ENCODE measurements around the gene CEPT1. TPM values are rescaled to one million over a fixed set of nuclear protein-coding genes. Genes with fewer than 3 reads are reported as not detected.
A peak's percentile ranks its signal among the peaks of the same experiment; 100 is the strongest.
"Not testable (repeated sequence)": the region's sequence is repeated elsewhere in the genome, so short reads cannot be mapped to it uniquely, and the experiment has no call there.

Gene CEPT1
- total RNA-seq (15.9 and 21.7 TPM in 2 replicates), polyA plus RNA-seq (21.0 TPM in 2 replicates)

DNA sequence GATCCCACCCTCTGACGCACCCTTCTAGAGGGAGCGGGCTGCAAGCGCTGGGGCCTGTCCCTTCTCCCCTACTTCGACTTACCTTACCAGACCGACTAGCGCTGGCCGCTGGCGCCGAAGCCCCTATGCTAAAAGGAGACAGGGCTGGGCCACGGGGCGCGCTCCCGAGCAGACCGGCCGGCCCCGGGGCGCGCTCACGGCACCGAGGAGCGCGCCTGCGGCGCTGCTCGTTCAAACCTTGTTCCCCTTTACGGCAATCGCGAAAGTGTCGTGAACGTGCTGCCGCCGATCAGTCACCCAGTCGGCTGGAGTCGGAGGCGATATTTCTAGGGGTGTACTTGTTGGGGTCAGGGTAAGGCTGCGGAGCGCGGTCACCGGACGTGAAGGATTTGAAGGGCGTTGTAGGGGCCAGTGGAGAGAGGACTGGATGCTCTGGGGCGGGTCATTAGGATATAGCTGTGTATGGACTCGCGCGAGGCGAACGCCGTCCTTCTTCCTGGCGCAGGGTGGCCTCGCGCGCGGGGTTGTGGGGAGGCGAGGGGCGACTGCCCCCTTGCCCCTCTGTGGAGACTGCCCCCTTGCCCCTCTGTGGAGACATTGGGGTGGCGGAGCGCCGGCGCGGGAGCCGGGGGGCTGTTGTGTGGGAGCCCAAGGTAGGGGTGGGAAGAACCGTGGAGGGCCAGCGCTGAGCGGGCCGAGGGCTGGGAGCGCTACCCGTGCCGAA, at the start of gene CEPT1, which contains the start of gene DRAM2:
TSS of gene CEPT1 (plus strand) at position 268 of the 724 bp plus-strand sequence. CDS start 7,492 bp downstream, outside the sequence.
TSS of gene DRAM2 (minus strand) at position 138 of the 724 bp plus-strand sequence. CDS start 8,539 bp downstream, outside the sequence.
- peaks cover 11% of the 10 kb centered on the region for H3K4me1 ChIP-seq (ENCODE audit: low read depth)
- H3K36me3 ChIP-seq, result peaks cover 27% of the 10 kb centered on the region
- TF ChIP-seq CTCF (IDR thresholded peaks at IDR 0.05; ENCODE audit: low read depth, low read length), result no peak

GRCh38 chr1:111095421-111095820, 44.6 kb upstream of the CEPT1 start:
- not testable (repeated sequence) for H3K27me3 ChIP-seq; DNase-seq (ENCODE audit: low read depth in 1 of 2, low spot score in 1 of 2); H3K36me3 ChIP-seq; H3K4me3 ChIP-seq; H3K27ac ChIP-seq; H3K4me1 ChIP-seq (ENCODE audit: low read depth); H3K9me3 ChIP-seq (ENCODE audit: low read depth)

More for the DNA sequence above, at the start of gene CEPT1, which contains the start of gene DRAM2:
- DNase-seq (ENCODE audit: low read depth in 1 of 2, low spot score in 1 of 2), result peak; percentile 96 to 98
- Histone ChIP-seq H3K9me3 (ENCODE audit: low read depth) (no peaks in the 10 kb centered on the region), H3K27me3 (no peaks in the 10 kb centered on the region), H3K4me3 (peak within 1 kb of the TSS; percentile 64), H3K27ac (peak within 1 kb of the TSS; percentile 90)

- H3K27ac ChIP-seq, result no peak overlapping the region
- H3K36me3 ChIP-seq, result no peaks in the 10 kb centered on the region
- no peak for DNase-seq (ENCODE audit: low read depth in 1 of 2, low spot score in 1 of 2)
- no peak overlapping the region for H3K4me3 ChIP-seq
- TF ChIP-seq CTCF (IDR thresholded peaks at IDR 0.05; ENCODE audit: low read depth, low read length), result no peak
- no peaks in the 10 kb centered on the region for H3K27me3 ChIP-seq
- no peaks in the 10 kb centered on the region for H3K4me1 ChIP-seq (ENCODE audit: low read depth)
- no peaks in the 10 kb centered on the region for H3K9me3 ChIP-seq (ENCODE audit: low read depth)
Observed at GRCh38 chr1:111097356-111098099, 42.5 kb upstream of the CEPT1 start.

DNA sequence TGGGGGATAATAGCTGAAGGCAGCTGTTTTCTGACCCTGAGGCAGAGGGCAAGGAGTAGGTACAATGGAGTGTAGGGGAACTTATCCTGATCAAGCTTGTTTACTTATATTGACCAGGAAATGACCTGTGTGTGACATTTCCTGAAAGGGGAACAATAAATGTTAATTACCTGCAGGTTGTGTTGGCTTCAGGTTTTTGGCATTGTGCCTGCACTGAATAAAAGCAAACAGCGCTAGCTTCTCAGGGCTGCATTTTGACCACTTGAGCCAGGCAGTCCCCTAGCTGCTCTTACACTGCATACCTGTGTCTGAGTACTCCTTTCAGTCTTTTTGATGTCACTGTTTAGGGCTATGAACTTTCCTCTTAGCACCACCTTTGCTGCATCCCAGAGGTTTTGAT, 40.7 kb upstream of the CEPT1 start:
- Histone ChIP-seq H3K4me3 (no peak overlapping the region), H3K27ac (no peak overlapping the region), H3K36me3 (no peaks in the 10 kb centered on the region), H3K9me3 (ENCODE audit: low read depth) (no peaks in the 10 kb centered on the region), H3K27me3 (no peaks in the 10 kb centered on the region), H3K4me1 (ENCODE audit: low read depth) (no peaks in the 10 kb centered on the region)
- no peak for DNase-seq (ENCODE audit: low read depth in 1 of 2, low spot score in 1 of 2)
- no peak for TF ChIP-seq CTCF (IDR thresholded peaks at IDR 0.05; ENCODE audit: low read depth, low read length)

DNA sequence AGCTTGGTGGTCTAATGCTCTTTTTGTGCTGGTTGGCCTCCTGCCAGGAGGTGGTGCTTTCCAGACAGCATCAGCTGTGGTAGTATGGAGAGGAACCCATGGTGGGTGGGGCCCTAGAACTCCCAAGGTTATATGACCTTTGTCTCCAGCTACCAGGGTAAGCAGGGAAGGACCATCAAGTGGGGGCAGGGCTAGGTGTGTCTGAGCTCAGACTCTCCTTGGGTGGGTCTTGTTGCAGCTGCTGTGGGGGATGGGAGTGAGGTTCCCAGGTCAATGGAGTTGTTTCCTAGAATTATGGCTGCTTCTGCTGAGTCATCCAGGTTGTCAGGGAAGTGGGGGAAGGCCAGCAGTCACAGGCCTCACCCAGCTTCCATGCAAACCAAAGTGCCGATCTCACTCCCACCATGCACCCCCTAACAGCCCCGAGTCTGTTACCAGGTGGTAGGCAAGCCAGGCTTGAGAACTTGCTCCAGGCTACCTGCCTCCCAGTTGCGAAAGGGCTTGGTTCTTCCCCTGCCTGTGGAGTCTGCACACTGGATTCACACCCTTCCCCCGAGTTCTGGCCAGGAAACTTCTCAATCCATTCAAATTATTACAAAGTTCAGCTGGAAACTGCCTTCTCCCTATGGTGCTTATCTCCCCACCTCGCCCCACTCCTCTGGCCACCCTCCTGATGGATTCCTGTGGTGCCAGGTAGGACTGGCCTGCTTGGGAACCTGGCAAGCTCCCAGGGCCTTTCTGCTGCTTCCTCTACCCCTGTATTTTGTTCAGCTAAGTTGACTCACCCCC, 38.0 kb upstream of the CEPT1 start:
- H3K27me3 ChIP-seq, result no peaks in the 10 kb centered on the region
- DNase-seq (ENCODE audit: low read depth in 1 of 2, low spot score in 1 of 2), result no peak
- no peak overlapping the region for H3K4me3 ChIP-seq
- H3K27ac ChIP-seq, result no peak overlapping the region
- no peaks in the 10 kb centered on the region for H3K4me1 ChIP-seq (ENCODE audit: low read depth)
- TF ChIP-seq CTCF (IDR thresholded peaks at IDR 0.05; ENCODE audit: low read depth, low read length), result no peak
- H3K36me3 ChIP-seq, result no peaks in the 10 kb centered on the region
- no peaks in the 10 kb centered on the region for H3K9me3 ChIP-seq (ENCODE audit: low read depth)

Data from cardiac muscle cell (in vitro differentiated cells and primary cell).